NOMO-1 treated with DMSO at 0.1 percent for 48 hours (cell line): ENCODE results near the gene PBXIP1.

ENCODE experiments used
- DNase-seq: peaks from one replicate; lab custom pipeline; 2025; ENCODE audit not compliant: unreplicated experiment; lab: John Stamatoyannopoulos, UW

The PBXIP1 gene

DNA sequence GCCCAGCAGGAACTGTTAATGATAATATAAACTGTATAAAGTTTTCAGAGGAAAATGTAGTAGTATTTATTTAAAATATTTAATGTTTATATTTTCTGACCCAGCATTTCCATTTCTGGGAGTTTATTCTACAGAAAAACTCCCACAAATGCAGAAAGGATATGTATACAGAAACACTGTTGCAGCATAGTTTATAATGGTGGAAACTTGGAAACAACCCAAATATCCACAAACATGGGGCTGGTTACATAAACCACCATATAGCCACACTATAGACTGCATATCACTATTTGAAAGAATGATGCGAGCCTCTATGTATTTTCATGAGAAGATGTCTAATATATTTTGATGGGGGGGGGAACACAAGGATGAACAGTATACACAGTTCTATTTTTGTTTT is 54.3 kb downstream of the PBXIP1 start:
- no peak for DNase-seq

DNA sequence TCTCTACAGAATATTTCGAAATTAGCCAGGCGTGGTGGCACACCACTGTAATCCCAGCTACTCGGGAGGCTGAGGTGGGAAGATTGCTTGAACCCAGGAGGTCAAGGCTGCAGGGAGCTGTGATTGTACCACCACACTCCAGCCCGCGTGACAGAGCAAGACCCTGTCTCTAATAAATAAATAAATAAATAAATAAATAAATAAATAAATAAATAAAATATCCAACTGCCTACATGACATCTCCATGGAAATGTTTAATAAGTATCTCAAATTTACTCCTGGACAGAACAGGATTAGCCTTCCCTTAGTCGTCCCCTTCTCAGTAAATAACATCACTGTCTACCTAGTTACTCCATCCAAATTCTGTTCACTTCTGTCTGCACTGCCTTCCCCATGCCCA is 56.9 kb downstream of the PBXIP1 start:
- DNase-seq: no peak

DNA sequence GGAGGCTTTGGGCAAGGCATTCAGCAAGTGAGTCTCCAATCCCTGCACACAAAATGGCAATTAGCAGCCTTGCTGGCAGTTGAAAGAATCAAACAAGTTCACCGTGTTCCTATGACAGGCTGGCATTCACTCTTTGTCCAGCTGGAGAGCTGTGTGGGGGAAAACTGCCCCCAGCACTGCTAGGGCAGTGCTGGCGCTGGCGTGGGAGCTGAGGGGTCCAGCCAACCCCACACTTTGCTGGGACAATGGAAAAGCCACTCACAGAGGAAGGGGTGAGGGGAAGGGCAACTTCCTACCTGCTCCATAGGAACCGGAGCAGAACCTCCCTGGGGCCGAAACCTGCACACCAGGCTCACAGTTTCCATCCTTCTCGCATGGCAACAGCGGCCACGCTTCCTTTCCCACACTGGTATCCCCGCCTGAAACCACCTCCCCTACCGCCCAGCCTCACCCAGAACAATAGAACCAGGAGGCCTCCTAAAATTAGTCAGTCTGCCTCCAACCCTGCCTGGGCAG is 59.1 kb downstream of the PBXIP1 start:
- DNase-seq: no peak

DNA sequence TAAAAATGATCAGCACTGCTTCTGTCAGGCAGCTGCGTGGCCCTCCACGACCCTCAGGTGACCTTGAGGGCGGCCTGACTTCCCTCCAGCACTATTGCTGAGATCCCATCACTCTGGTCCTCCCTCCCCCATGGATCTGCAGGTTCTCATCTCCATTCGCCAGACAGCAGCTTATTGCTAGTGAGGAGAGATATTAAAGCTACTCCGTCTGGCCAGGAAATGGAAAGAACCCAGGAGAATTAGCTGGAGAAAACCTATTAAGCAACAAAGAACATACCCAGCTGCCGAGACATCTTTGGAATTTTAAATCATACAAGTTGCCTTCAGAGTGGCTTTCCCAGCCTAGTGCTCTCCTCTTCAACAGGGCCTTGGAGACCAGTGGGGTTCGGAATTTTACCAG is 60.1 kb downstream of the PBXIP1 start:
- no peak for DNase-seq
